Neural cell (in vitro differentiated cells): Measurements from ENCODE around the gene LAMB4.

ENCODE experiments used
- EP300 ChIP-seq: fragments of 450-650 bp; conservative IDR thresholded peaks from 2 replicates; pipeline ENCODE4 v1.6.1; 2014; ENCODE audit warnings: antibody characterized with exemption, mild to moderate bottlenecking, moderate library complexity; ENCODE audit not compliant: poor library complexity, severe bottlenecking
- EZH2 ChIP-seq: fragments of 200-600, 300-800 bp; shearing (Covaris generic), sonication (generic); IDR thresholded peaks from 2 replicates; pipeline ENCODE4 v1.6.1; 2014; ENCODE audit warnings: antibody characterized with exemption, low read length, borderline replicate concordance, mild to moderate bottlenecking; ENCODE audit not compliant: insufficient read depth, poor library complexity, severe bottlenecking
- MXI1 ChIP-seq: fragments of 450-650 bp; conservative IDR thresholded peaks from 2 replicates; pipeline ENCODE4 v1.6.1; 2014; ENCODE audit warnings: antibody characterized with exemption, mild to moderate bottlenecking; ENCODE audit not compliant: poor library complexity, severe bottlenecking
- POLR2AphosphoS5 ChIP-seq: IDR thresholded peaks from 2 replicates; pipeline ENCODE4 v1.6.1; 2012
- RAD21 ChIP-seq: fragments of 450-650 bp; conservative IDR thresholded peaks from 2 replicates; pipeline ENCODE4 v1.6.1; 2014; ENCODE audit warnings: antibody characterized with exemption, mild to moderate bottlenecking, moderate library complexity
- REST ChIP-seq: IDR thresholded peaks from 2 replicates; pipeline ENCODE4 v1.6.1; 2012; ENCODE audit warnings: borderline replicate concordance
- SMC3 ChIP-seq: fragments of 450-650 bp; conservative IDR thresholded peaks from 2 replicates; pipeline ENCODE4 v1.6.1; 2014; ENCODE audit warnings: antibody characterized with exemption, mild to moderate bottlenecking, moderate library complexity; ENCODE audit not compliant: poor library complexity
- TAF1 ChIP-seq: IDR thresholded peaks from 2 replicates; pipeline ENCODE4 v1.6.1; 2012; ENCODE audit warnings: low read depth
- TF ChIP-seq, protein P1 (sequence below): fragments of 450-650 bp; IDR thresholded peaks from 2 replicates; pipeline ENCODE4 v1.5.1; 2014; ENCODE audit warnings: antibody characterized with exemption, mild to moderate bottlenecking, moderate library complexity; ENCODE audit not compliant: poor library complexity, severe bottlenecking

DNA sequence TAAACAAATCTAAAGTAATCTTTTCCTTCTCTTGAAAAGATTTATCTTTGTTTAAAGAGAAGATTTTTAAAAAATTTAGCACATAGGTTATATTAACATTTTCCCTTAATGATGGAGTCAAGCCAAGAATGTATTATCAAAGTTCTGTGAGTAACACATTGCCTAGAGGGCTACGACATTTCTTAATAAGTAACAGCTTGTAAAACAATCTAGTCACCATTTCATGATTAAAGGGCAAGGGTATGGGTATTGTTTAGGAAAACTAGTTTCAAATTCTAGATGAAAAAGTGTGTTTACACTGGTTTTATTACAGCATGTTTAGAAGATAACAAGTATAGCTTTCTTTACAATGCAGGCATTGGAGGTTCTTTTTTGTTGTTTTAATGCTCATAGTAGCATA lies 28.6 kb upstream of the LAMB4 start:
- TF ChIP-seq, protein P1, sequence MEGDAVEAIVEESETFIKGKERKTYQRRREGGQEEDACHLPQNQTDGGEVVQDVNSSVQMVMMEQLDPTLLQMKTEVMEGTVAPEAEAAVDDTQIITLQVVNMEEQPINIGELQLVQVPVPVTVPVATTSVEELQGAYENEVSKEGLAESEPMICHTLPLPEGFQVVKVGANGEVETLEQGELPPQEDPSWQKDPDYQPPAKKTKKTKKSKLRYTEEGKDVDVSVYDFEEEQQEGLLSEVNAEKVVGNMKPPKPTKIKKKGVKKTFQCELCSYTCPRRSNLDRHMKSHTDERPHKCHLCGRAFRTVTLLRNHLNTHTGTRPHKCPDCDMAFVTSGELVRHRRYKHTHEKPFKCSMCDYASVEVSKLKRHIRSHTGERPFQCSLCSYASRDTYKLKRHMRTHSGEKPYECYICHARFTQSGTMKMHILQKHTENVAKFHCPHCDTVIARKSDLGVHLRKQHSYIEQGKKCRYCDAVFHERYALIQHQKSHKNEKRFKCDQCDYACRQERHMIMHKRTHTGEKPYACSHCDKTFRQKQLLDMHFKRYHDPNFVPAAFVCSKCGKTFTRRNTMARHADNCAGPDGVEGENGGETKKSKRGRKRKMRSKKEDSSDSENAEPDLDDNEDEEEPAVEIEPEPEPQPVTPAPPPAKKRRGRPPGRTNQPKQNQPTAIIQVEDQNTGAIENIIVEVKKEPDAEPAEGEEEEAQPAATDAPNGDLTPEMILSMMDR, result no peak
- TF ChIP-seq EZH2 (no peak), REST (no peak), EP300 (no peak), POLR2AphosphoS5 (no peak), MXI1 (no peak), RAD21 (no peak), TAF1 (no peak), SMC3 (no peak)
